Endothelial cell of umbilical vein (primary cell): ENCODE measurements around the gene NUBP1.
"Not testable (repeated sequence)": the region's sequence is repeated elsewhere in the genome, so short reads cannot be mapped to it uniquely, and the experiment has no call there.

ENCODE experiments used
- MYC ChIP-seq: IDR thresholded peaks from one replicate; pipeline ENCODE4 v1.6.1; 2011; ENCODE audit warnings: mild to moderate bottlenecking, low read depth, low read length
- TF ChIP-seq, protein P1 (sequence below), 2 donors: IDR thresholded peaks; 1 replicate in 1 of 2; 2 replicates in 1 of 2; pipeline ENCODE4 v1.5.1; 2011; ENCODE audit warnings: low read length in 2 of 2, mild to moderate bottlenecking in 2 of 2, moderate library complexity in 2 of 2, control low read depth in 1 of 2, inconsistent platforms in 1 of 2, low read depth in 1 of 2; ENCODE audit not compliant: insufficient read depth in 1 of 2; ENCODE audit errors: extremely low read depth in 1 of 2

DNA sequence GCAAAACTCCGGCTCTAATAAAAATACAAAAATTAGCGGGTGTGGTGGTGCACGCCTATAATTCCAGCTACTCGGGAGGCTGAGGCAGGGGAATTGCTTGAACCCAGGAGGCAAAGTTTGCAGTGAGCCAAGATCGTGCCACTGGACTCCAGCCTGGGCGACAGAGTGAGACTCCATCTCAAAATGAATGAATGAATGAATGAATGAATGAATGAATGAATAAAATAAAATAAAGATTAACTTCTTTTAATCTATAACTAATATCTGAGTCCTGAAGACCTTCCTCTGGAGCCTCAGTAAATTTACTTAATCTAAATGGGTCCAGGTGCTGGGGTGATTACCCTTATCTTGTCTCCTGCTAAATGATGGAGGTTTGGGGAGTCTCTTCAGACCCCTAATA, 36.3 kb downstream of the NUBP1 start:
- not testable (repeated sequence) for TF ChIP-seq MYC
- TF ChIP-seq, protein P1, sequence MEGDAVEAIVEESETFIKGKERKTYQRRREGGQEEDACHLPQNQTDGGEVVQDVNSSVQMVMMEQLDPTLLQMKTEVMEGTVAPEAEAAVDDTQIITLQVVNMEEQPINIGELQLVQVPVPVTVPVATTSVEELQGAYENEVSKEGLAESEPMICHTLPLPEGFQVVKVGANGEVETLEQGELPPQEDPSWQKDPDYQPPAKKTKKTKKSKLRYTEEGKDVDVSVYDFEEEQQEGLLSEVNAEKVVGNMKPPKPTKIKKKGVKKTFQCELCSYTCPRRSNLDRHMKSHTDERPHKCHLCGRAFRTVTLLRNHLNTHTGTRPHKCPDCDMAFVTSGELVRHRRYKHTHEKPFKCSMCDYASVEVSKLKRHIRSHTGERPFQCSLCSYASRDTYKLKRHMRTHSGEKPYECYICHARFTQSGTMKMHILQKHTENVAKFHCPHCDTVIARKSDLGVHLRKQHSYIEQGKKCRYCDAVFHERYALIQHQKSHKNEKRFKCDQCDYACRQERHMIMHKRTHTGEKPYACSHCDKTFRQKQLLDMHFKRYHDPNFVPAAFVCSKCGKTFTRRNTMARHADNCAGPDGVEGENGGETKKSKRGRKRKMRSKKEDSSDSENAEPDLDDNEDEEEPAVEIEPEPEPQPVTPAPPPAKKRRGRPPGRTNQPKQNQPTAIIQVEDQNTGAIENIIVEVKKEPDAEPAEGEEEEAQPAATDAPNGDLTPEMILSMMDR (IDR thresholded peaks at IDR 0.05; ENCODE audit: extremely low read depth in 1 of 2, insufficient read depth in 1 of 2, low read depth in 1 of 2, low read length in 2 of 2): not testable (repeated sequence)
